Right atrium auricular region (tissue), 2 donors: ENCODE data around the gene KAT6B. TPM values are rescaled to one million over a fixed set of nuclear protein-coding genes. Genes with fewer than 3 reads are reported as not detected.

Experiments used
- DNase-seq: peaks from one replicate; pipeline ENCODE4 v3.0.0-alpha.2; 2019; ENCODE audit warnings: low spot score
- H3K27ac ChIP-seq, 2 donors: fragments of 200-600 bp; sonication (generic); 1 replicate in 1 of 2; 2 replicates in 1 of 2; pipeline ENCODE4 v1.5.1; 2016 to 2019
- H3K27me3 ChIP-seq, 2 donors: fragments of 200-600 bp; sonication (generic); one replicate each; pipeline versions ENCODE4 v1.5.1 to v1.6.0; 2017 to 2019
- H3K36me3 ChIP-seq: fragments of 200-600 bp; sonication (generic); one replicate; pipeline ENCODE4 v1.5.1; 2016
- H3K4me1 ChIP-seq, 2 donors: fragments of 200-600 bp; sonication (generic); one replicate each; pipeline versions ENCODE4 v1.5.1 to v1.6.0; 2017 to 2019
- H3K4me3 ChIP-seq, 2 donors: fragments of 200-600 bp; sonication (generic); 1 replicate in 1 of 2; 2 replicates in 1 of 2; pipeline ENCODE4 v1.5.1; 2017 to 2019; ENCODE audit warnings: mild to moderate bottlenecking in 1 of 2, moderate library complexity in 1 of 2
- H3K9me3 ChIP-seq, 2 donors: fragments of 200-600 bp; sonication (generic); one replicate each; pipeline ENCODE4 v1.5.1; 2019
- CTCF ChIP-seq, 2 donors: fragments of 200-600 bp; sonication (generic); IDR thresholded peaks; one replicate each; pipeline ENCODE4 v1.5.1; 2019; ENCODE audit warnings: antibody characterized with exemption in 2 of 2
- total RNA-seq, 2 donors: library from RNA; depleted of rRNA; stranded (reverse); fragments of >200 nt; gene quantifications; one replicate each; pipeline ENCODE4 v1.1.0, GENCODE V29; 2016

Gene KAT6B
- total RNA-seq, 2 donors from 2014 or later: 42.7 to 43.5 TPM

GRCh38 chr10:75081379-75081778, 255.0 kb downstream of the KAT6B start:
- H3K9me3 ChIP-seq: peaks cover 0 to 5% of the 10 kb centered on the region in 2 donors
- H3K4me1 ChIP-seq: no peaks in the 10 kb centered on the region
- TF ChIP-seq CTCF (IDR thresholded peaks at IDR 0.05): no peak

More at GRCh38 chr10:75081379-75081778, 255.0 kb downstream of the KAT6B start:
- DNase-seq: no peak
- no peak overlapping the region for H3K4me3 ChIP-seq
- no peaks in the 10 kb centered on the region for H3K36me3 ChIP-seq
- no peaks in the 10 kb centered on the region for H3K27me3 ChIP-seq
- no peak overlapping the region for H3K27ac ChIP-seq
